ENCODE measurements around the gene EXOC6B.
"Not testable (repeated sequence)": the region's sequence is repeated elsewhere in the genome, so short reads cannot be mapped to it uniquely, and the experiment has no call there.

Gene EXOC6B

DNA sequence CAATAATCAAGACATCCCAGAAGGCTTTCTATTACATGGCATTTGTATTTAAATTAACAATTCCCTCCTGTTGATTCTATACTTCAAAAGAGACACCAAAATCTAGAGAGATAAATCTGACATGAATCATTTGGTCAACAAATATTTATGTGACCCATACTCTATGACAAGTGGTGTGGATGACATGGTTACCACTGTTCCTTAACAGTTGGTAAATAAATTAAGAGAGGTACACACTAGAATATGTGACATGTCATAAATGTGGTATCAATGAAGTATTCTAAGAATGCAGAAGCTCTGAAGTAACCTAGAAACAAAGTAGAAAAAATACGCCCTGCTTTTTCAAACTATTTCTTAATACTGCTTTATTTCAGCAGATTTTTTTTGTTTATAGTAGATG, 255.4 kb downstream of the EXOC6B start:
- no peak overlapping the region for H3K27ac Mint-ChIP-seq
- ATAC-seq = no peak
- H3K27me3 Mint-ChIP-seq = no peaks in the 10 kb centered on the region
- no peak overlapping the region for H3K4me3 Mint-ChIP-seq
- peaks cover 11% of the 10 kb centered on the region for H3K36me3 Mint-ChIP-seq
- H3K4me1 Mint-ChIP-seq = no peaks in the 10 kb centered on the region
- no peaks in the 10 kb centered on the region for H3K9me3 Mint-ChIP-seq

GRCh38 chr2:72562451-72563153, 263.2 kb downstream of the EXOC6B start:
- no peak overlapping the region for H3K27ac Mint-ChIP-seq
- H3K27me3 Mint-ChIP-seq = no peaks in the 10 kb centered on the region
- H3K36me3 Mint-ChIP-seq = peaks cover 17% of the 10 kb centered on the region
- H3K9me3 Mint-ChIP-seq = no peaks in the 10 kb centered on the region
- no peak for ATAC-seq
- no peaks in the 10 kb centered on the region for H3K4me1 Mint-ChIP-seq
- H3K4me3 Mint-ChIP-seq = no peak overlapping the region

- no peaks in the 10 kb centered on the region for H3K27me3 Mint-ChIP-seq
- peaks cover 19% of the 10 kb centered on the region for H3K36me3 Mint-ChIP-seq
- H3K4me1 Mint-ChIP-seq = no peaks in the 10 kb centered on the region
- no peak overlapping the region for H3K4me3 Mint-ChIP-seq
- H3K27ac Mint-ChIP-seq = no peak overlapping the region
- no peak for ATAC-seq
- H3K9me3 Mint-ChIP-seq = no peaks in the 10 kb centered on the region
These were observed 264.1 kb downstream of the EXOC6B start for GRCh38 chr2:72561621-72562318.

DNA sequence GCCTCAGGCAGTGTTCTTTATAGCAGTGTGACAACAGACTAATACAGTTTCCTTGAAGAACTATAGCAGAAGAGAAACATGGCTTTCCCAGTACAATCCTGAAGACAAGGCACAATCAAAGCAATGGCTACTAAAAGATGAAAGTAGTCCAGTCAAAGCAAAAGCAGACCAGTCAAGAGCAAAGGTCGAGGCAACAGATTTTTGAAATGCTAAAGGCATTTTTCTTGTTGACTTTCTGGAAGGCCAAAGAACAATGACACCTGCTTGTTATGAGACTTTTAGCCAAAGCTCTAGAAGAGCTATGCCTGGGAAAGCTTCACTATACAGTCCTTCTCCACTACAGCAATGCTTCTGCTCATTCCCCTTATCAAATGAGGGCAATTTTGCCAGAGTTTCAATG, 269.9 kb downstream of the EXOC6B start:
- ATAC-seq = no peak
- peaks cover 3% of the 10 kb centered on the region for H3K9me3 Mint-ChIP-seq
- no peaks in the 10 kb centered on the region for H3K27me3 Mint-ChIP-seq
- no peak overlapping the region for H3K27ac Mint-ChIP-seq
- no peaks in the 10 kb centered on the region for H3K4me1 Mint-ChIP-seq
- H3K4me3 Mint-ChIP-seq = no peak overlapping the region
- peaks cover 40% of the 10 kb centered on the region for H3K36me3 Mint-ChIP-seq

- H3K36me3 Mint-ChIP-seq = peaks cover 40% of the 10 kb centered on the region
- not testable (repeated sequence) for H3K4me1 Mint-ChIP-seq, H3K27ac Mint-ChIP-seq, H3K9me3 Mint-ChIP-seq, H3K27me3 Mint-ChIP-seq, H3K4me3 Mint-ChIP-seq, ATAC-seq
These were observed 270.5 kb downstream of the EXOC6B start for GRCh38 chr2:72555363-72555762.

DNA sequence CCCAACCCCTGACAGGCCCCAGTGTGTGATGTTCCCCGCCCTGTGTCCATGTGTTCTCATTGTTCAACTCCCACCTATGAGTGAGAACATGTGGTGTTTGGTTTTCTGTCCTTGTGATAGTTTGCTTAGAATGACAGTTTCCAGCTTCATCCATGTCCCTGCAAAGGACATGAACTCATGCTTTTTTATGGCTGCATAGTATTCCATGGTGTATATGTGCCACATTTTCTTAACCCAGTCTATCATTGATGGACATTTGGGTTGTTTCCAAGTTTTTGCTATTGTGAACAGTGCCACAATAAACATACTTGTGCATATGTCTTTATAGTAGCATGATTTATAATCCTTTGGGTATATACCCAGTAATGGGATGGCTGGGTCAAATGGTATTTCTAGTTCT, 270.9 kb downstream of the EXOC6B start:
- not testable (repeated sequence) for H3K27ac Mint-ChIP-seq, H3K4me1 Mint-ChIP-seq, ATAC-seq

GRCh38 chr2:72554381-72554780, 271.5 kb downstream of the EXOC6B start:
- H3K9me3 Mint-ChIP-seq = peaks cover 3% of the 10 kb centered on the region
- peaks cover 35% of the 10 kb centered on the region for H3K36me3 Mint-ChIP-seq
- ATAC-seq = no peak
- H3K4me1 Mint-ChIP-seq = no peaks in the 10 kb centered on the region
- no peak overlapping the region for H3K4me3 Mint-ChIP-seq
- H3K27ac Mint-ChIP-seq = no peak overlapping the region
- no peaks in the 10 kb centered on the region for H3K27me3 Mint-ChIP-seq

More for the DNA sequence above, 270.9 kb downstream of the EXOC6B start:
- H3K36me3 Mint-ChIP-seq = peaks cover 39% of the 10 kb centered on the region
- not testable (repeated sequence) for H3K9me3 Mint-ChIP-seq, H3K4me3 Mint-ChIP-seq, H3K27me3 Mint-ChIP-seq

GRCh38 chr2:72548081-72548764, 277.6 kb downstream of the EXOC6B start:
- Mint-ChIP-seq H3K36me3 (peaks cover 4% of the 10 kb centered on the region), H3K4me3 (no peak overlapping the region), H3K27me3 (no peaks in the 10 kb centered on the region), H3K27ac (no peak overlapping the region), H3K9me3 (no peaks in the 10 kb centered on the region), H3K4me1 (no peaks in the 10 kb centered on the region)
- ATAC-seq = no peak

- Mint-ChIP-seq H3K9me3 (peaks cover 4% of the 10 kb centered on the region), H3K4me1 (no peaks in the 10 kb centered on the region), H3K4me3 (no peak overlapping the region)
These were observed 280.0 kb downstream of the EXOC6B start for GRCh38 chr2:72545790-72546189.

GRCh38 chr2:72544554-72544953, 281.3 kb downstream of the EXOC6B start:
- no peak overlapping the region for H3K4me3 Mint-ChIP-seq
- no peak overlapping the region for H3K27ac Mint-ChIP-seq
- peaks cover 14% of the 10 kb centered on the region for H3K36me3 Mint-ChIP-seq
- ATAC-seq = no peak
- H3K4me1 Mint-ChIP-seq = no peaks in the 10 kb centered on the region
- no peaks in the 10 kb centered on the region for H3K27me3 Mint-ChIP-seq
- H3K9me3 Mint-ChIP-seq = peaks cover 4% of the 10 kb centered on the region

More at GRCh38 chr2:72545790-72546189, 280.0 kb downstream of the EXOC6B start:
- no peak overlapping the region for H3K27ac Mint-ChIP-seq
- H3K27me3 Mint-ChIP-seq = no peaks in the 10 kb centered on the region
- ATAC-seq = no peak
- peaks cover 14% of the 10 kb centered on the region for H3K36me3 Mint-ChIP-seq

- peaks cover 14% of the 10 kb centered on the region for H3K36me3 Mint-ChIP-seq
- H3K4me1 Mint-ChIP-seq = no peaks in the 10 kb centered on the region
- no peak overlapping the region for H3K4me3 Mint-ChIP-seq
- ATAC-seq = no peak
- H3K27ac Mint-ChIP-seq = no peak overlapping the region
- H3K27me3 Mint-ChIP-seq = no peaks in the 10 kb centered on the region
- peaks cover 4% of the 10 kb centered on the region for H3K9me3 Mint-ChIP-seq
These were observed 282.2 kb downstream of the EXOC6B start for GRCh38 chr2:72543497-72544216.

- no peak overlapping the region for H3K4me3 Mint-ChIP-seq
- no peak for ATAC-seq
- no peaks in the 10 kb centered on the region for H3K27me3 Mint-ChIP-seq
These were observed 286.7 kb downstream of the EXOC6B start for GRCh38 chr2:72539071-72539552.

GRCh38 chr2:72538486-72538885, 287.3 kb downstream of the EXOC6B start:
- Mint-ChIP-seq H3K27me3 (no peaks in the 10 kb centered on the region), H3K27ac (no peak overlapping the region), H3K36me3 (peaks cover 14% of the 10 kb centered on the region), H3K9me3 (peaks cover 4% of the 10 kb centered on the region), H3K4me1 (no peaks in the 10 kb centered on the region), H3K4me3 (no peak overlapping the region)
- no peak for ATAC-seq

More at GRCh38 chr2:72539071-72539552, 286.7 kb downstream of the EXOC6B start:
- H3K36me3 Mint-ChIP-seq = peaks cover 14% of the 10 kb centered on the region
- H3K27ac Mint-ChIP-seq = no peak overlapping the region
- peaks cover 4% of the 10 kb centered on the region for H3K9me3 Mint-ChIP-seq
- no peaks in the 10 kb centered on the region for H3K4me1 Mint-ChIP-seq

- not testable (repeated sequence) for H3K27ac Mint-ChIP-seq, H3K27me3 Mint-ChIP-seq, H3K36me3 Mint-ChIP-seq, H3K4me3 Mint-ChIP-seq, ATAC-seq, H3K9me3 Mint-ChIP-seq, H3K4me1 Mint-ChIP-seq
These were observed 290.2 kb downstream of the EXOC6B start for GRCh38 chr2:72535586-72535985.

DNA sequence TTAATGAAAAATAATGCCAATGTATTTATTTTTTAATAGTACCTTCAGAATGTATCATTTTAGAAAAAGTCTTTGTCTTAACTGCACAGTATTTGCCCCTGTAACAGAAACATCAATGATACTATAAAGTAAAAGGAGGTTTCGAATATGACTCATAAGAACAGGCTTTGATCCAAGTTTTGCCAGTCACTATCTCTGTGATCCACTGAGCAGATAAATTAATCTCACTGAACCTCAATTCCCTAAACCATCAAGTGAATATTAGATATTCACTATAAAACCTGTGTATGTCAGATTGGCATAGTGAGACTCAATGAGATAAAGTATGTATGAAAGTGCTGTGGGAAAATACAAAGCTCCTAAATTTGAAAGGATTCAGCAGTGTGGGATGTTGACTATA, 292.1 kb downstream of the EXOC6B start:
- ATAC-seq = no peak
- Mint-ChIP-seq H3K36me3 (no peaks in the 10 kb centered on the region), H3K4me1 (no peaks in the 10 kb centered on the region), H3K27me3 (no peaks in the 10 kb centered on the region), H3K4me3 (no peak overlapping the region), H3K9me3 (no peaks in the 10 kb centered on the region), H3K27ac (no peak overlapping the region)

Data from stimulated activated memory B cell treated with anti-CD40 and anti-IgM and Interleukin-4, amounts not matched to agents 10 μg/mL and 1 μg/mL and 100 μg/mL, for 72 hours (primary cell).